ENCODE data around the gene IGF2R.

Gene IGF2R

GRCh38 chr6:160060221-160060620 is 91.3 kb downstream of the IGF2R start:
- Histone ChIP-seq H3K4me2 (ENCODE audit: low read length) (no peak overlapping the region), H3K4me3 (ENCODE audit: low read length) (no peak overlapping the region), H3K27ac (ENCODE audit: low read length) (no peak overlapping the region), H3K9ac (ENCODE audit: low read length) (no peak overlapping the region), H3K9me3 (ENCODE audit: insufficient read depth, low read length) (no peaks in the 10 kb centered on the region), H3K79me2 (ENCODE audit: low read length) (no peaks in the 10 kb centered on the region), H3K27me3 (ENCODE audit: low read depth, low read length) (no peaks in the 10 kb centered on the region), H4K20me1 (ENCODE audit: insufficient read depth, low read length) (no peaks in the 10 kb centered on the region), H3K36me3 (replicated peaks; ENCODE audit: low read depth, low read length) (peaks cover 6% of the 10 kb centered on the region), H3K4me1 (ENCODE audit: low read length) (no peaks in the 10 kb centered on the region; the same call in 1 of the 2 replicates), H2AFZ (ENCODE audit: low read depth, low read length) (no peak overlapping the region)
- TF ChIP-seq CTCF (IDR thresholded peaks at IDR 0.05; ENCODE audit: low read depth, low read length) (no peak), EZH2phosphoT487 (IDR thresholded peaks at IDR 0.05; ENCODE audit: low read depth) (no peak)

- H3K27me3 ChIP-seq (ENCODE audit: low read depth, low read length): no peaks in the 10 kb centered on the region
- TF ChIP-seq CTCF (IDR thresholded peaks at IDR 0.05; ENCODE audit: low read depth, low read length) (no peak), EZH2phosphoT487 (IDR thresholded peaks at IDR 0.05; ENCODE audit: low read depth) (no peak)
- no peak overlapping the region for H2AFZ ChIP-seq (ENCODE audit: low read depth, low read length)
- peaks cover 6% of the 10 kb centered on the region for H3K36me3 ChIP-seq (replicated peaks; ENCODE audit: low read depth, low read length)
- no peak overlapping the region for H3K4me2 ChIP-seq (ENCODE audit: low read length)
- no peaks in the 10 kb centered on the region; the same call in 1 of the 2 replicates for H3K4me1 ChIP-seq (ENCODE audit: low read length)
- no peak overlapping the region for H3K27ac ChIP-seq (ENCODE audit: low read length)
- no peaks in the 10 kb centered on the region for H3K79me2 ChIP-seq (ENCODE audit: low read length)
- no peak overlapping the region for H3K4me3 ChIP-seq (ENCODE audit: low read length)
- no peak overlapping the region for H3K9ac ChIP-seq (ENCODE audit: low read length)
- no peaks in the 10 kb centered on the region for H4K20me1 ChIP-seq (ENCODE audit: insufficient read depth, low read length)
- no peaks in the 10 kb centered on the region for H3K9me3 ChIP-seq (ENCODE audit: insufficient read depth, low read length)
Measured at GRCh38 chr6:160060920-160061447, 92.1 kb downstream of the IGF2R start.

GRCh38 chr6:160063771-160064413 is 95.0 kb downstream of the IGF2R start:
- Histone ChIP-seq H2AFZ (ENCODE audit: low read depth, low read length) (no peak overlapping the region), H3K9me3 (ENCODE audit: insufficient read depth, low read length) (no peaks in the 10 kb centered on the region), H3K27ac (ENCODE audit: low read length) (no peak overlapping the region), H3K4me2 (ENCODE audit: low read length) (no peak overlapping the region), H3K79me2 (ENCODE audit: low read length) (no peaks in the 10 kb centered on the region), H4K20me1 (ENCODE audit: insufficient read depth, low read length) (peaks cover 7% of the 10 kb centered on the region; the same call in 1 of the 2 replicates), H3K9ac (ENCODE audit: low read length) (no peak overlapping the region), H3K27me3 (ENCODE audit: low read depth, low read length) (no peaks in the 10 kb centered on the region), H3K4me1 (ENCODE audit: low read length) (peaks cover 6% of the 10 kb centered on the region), H3K4me3 (ENCODE audit: low read length) (no peak overlapping the region), H3K36me3 (replicated peaks; ENCODE audit: low read depth, low read length) (peaks cover 8% of the 10 kb centered on the region)
- TF ChIP-seq CTCF (IDR thresholded peaks at IDR 0.05; ENCODE audit: low read depth, low read length) (no peak), EZH2phosphoT487 (IDR thresholded peaks at IDR 0.05; ENCODE audit: low read depth) (no peak)

- Histone ChIP-seq H4K20me1 (ENCODE audit: insufficient read depth, low read length) (peaks cover 17% of the 10 kb centered on the region), H2AFZ (ENCODE audit: low read depth, low read length) (no peak overlapping the region), H3K4me3 (ENCODE audit: low read length) (no peak overlapping the region), H3K36me3 (replicated peaks; ENCODE audit: low read depth, low read length) (peaks cover 16% of the 10 kb centered on the region), H3K27me3 (ENCODE audit: low read depth, low read length) (no peaks in the 10 kb centered on the region), H3K79me2 (ENCODE audit: low read length) (no peaks in the 10 kb centered on the region), H3K27ac (ENCODE audit: low read length) (no peak overlapping the region), H3K9me3 (ENCODE audit: insufficient read depth, low read length) (no peaks in the 10 kb centered on the region), H3K9ac (ENCODE audit: low read length) (no peak overlapping the region), H3K4me2 (ENCODE audit: low read length) (no peak overlapping the region), H3K4me1 (ENCODE audit: low read length) (peaks cover 17% of the 10 kb centered on the region)
- no peak for TF ChIP-seq EZH2phosphoT487 (IDR thresholded peaks at IDR 0.05; ENCODE audit: low read depth)
Measured at GRCh38 chr6:160065200-160065599, 96.3 kb downstream of the IGF2R start.
